HG03342 (cell line): ENCODE results near the gene HYPK.
A peak's percentile ranks its signal among the peaks of the same experiment; 100 is the strongest.

Experiments
- ATAC-seq: cut with Tn5 transposase; IDR thresholded peaks from one replicate; pipeline ENCODE4 v1.9.1; 2021; ENCODE audit warnings: mild to moderate bottlenecking, moderate library complexity; ENCODE audit not compliant: unreplicated experiment

HYPK gene, protein sequence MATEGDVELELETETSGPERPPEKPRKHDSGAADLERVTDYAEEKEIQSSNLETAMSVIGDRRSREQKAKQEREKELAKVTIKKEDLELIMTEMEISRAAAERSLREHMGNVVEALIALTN

DNA sequence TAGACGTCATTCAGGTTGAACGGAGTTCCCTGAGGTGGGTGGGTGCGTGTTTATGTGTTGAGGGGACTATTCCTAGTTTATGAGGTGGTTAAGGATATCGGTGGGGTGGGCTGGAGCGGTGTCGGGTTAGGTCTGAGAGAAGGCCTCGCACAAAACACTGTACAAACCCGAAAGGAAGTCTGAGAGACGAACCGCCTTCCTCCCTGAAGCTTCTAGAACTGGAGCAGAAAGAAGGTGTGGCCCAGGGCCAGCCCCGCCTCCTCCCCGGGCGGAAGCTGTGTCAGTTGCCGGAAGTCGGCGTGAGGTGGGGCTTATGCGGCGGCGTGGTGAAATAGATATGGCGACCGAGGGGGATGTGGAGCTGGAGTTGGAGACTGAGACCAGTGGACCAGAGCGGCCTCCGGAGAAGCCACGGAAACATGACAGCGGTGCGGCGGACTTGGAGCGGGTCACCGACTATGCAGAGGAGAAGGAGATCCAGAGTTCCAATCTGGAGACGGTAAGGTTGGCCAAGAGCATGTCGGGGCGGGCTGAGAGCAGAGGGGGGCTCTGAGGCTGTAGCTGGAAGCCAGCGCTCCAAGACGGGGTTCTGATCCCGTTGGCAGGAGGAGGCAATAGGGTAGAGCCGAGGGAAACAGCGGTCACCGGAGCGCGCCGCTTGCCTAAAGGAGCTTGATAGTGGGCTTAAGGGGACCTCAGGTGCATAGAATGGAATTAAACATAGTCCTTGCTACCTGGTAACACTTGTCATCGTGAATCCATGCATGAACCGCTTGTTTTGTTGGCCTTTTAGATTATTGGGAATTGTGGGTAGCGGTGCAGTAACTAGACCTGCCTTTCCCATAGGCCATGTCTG is at the start of gene HYPK:
Gene HYPK, plus strand, starts transcription at position 314 of the 856 bp plus-strand sequence. Its CDS starts 24 bp downstream, at position 338.
- peak; percentile 86 for ATAC-seq

DNA sequence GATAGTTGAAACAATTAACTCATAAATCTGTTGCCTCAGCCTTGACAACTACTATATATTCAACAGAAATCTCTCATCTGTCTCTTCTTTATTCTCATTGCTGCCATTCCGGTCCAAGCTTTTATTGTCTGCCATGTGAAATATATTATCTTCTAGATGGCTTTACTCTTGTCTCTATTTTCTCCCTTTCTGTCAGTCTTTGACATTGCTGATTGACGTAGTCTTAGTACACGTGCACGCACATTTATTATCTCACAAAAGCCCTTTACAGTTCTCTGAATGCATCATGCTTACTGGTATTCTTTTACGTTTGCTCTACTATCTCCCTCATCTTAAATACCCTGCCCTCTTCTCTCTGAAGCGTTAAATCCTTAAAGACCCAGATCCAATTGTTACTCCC is 48.5 kb upstream of the HYPK start:
- no peak for ATAC-seq

GRCh38 chr15:43762824-43763223 is 37.6 kb upstream of the HYPK start:
- no peak for ATAC-seq

DNA sequence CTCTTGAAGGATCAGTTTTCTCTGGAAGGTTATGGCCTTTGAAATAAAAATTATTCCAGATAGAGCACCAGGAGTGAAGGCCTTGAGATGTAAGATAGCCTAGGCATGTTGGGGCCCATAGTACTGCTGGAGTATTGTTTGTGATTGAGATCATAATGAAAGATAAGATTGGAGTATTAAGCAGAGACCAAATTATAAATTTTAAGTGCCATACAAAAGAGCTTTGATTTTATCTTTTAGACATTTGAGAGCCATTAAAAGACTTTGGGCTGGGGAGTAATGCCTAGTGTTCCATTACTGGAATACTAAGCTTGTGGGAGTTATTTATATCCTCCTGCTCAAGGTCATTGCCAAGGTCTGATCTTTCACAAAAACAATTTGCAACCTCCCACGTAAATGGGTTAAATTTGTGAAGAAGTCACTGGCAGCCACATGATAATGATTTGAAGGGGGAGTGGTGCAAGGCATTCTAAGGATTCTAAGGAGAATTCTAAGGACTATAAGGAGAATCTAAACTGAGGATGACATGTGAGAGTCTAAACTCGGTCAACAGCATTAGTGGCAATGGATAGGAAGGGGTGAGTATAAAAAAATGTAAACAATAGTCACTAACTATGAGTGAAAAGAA is 36.5 kb upstream of the HYPK start:
- ATAC-seq, result no peak

- ATAC-seq, result no peak
These were observed 30.7 kb upstream of the HYPK start for GRCh38 chr15:43769584-43770228.

- no peak for ATAC-seq
These were observed 28.6 kb upstream of the HYPK start for GRCh38 chr15:43771816-43772215.

GRCh38 chr15:43772624-43773023 is 27.8 kb upstream of the HYPK start:
- no peak for ATAC-seq

- no peak for ATAC-seq
These were observed 26.3 kb upstream of the HYPK start for GRCh38 chr15:43774062-43774461.

- ATAC-seq, result no peak
These were observed 24.9 kb upstream of the HYPK start for GRCh38 chr15:43775411-43775965.

- ATAC-seq, result peak; percentile 63
These were observed 24.2 kb upstream of the HYPK start for GRCh38 chr15:43776101-43776717.

DNA sequence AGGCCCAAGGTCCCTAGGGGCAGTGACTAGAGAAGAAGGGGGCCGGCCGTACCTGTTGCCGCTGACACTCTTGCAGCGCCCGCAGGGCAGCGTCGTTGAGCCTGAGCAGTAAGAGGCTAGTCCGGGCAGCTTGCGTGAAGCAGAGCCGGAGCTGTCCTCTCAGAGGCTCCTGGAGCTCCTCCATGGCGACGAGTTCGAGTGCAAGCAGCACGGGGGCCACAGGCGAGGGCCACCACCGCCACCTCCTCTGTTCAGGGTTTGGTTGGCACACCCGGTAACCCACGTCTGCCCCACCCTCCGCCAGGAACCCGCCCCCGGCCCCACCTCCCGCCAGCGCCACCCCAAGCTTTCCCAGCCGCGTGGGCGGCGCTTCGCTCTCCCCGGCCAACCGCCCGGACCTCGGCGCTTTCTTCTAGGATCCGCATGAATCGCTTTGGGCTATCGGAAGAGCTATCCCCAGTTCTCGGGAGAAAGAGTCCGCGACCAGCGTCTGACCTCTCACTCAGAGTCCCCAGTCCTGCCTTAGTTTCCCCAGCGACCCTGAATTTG is 23.6 kb upstream of the HYPK start, which contains the start of gene ELL3:
Gene ELL3, minus strand, starts transcription at position 249 of the 549 bp plus-strand sequence. Its CDS starts 65 bp downstream, at position 184.
- ATAC-seq, result peak; percentile 23

- peak; percentile 42 for ATAC-seq
These were observed 23.0 kb upstream of the HYPK start for GRCh38 chr15:43777267-43777914.

GRCh38 chr15:43779016-43779415 is 21.4 kb upstream of the HYPK start:
- no peak for ATAC-seq

GRCh38 chr15:43789409-43789808 is 11.0 kb upstream of the HYPK start:
- no peak for ATAC-seq

DNA sequence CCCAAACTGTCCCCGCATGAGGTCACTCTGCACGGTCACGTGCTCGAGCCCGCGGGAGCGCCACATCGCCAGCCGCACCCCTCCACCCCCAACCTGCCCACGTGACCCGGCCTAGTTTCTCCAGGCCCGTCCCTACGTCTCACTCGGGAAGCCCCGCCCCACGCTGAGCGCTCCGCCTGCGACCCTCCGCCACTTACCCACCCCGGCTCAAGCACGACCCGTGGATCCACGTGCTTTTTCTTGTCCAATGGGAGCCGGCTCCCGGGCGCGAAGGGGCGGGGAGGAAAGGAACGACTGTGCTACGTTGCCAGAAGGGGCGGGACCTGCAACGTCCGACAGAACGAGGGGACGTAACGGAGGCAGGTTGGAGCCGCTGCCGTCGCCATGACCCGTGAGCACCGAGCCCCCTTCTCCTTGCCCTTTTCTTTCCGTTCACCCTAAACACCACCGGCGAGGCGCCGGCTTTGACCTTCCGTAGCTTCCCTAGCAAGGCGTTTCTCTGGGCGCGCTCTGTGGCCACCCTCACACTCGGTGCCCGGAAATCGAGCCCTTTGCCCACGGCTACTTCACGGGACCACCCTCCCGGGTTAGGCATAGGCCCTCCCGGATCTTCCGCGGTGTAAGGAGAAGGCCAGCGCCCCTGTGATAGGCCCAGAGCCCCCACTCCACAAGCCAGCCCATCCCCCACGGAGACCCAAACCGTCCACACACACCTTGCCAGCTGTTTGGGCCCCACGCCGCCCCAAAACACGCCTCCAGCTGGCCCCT is 8.2 kb upstream of the HYPK start, which contains the start of gene SERF2:
Gene SERF2, plus strand, starts transcription at position 328 of the 768 bp plus-strand sequence. Its CDS starts 57 bp downstream, at position 385.
- ATAC-seq, result peak; percentile 81

DNA sequence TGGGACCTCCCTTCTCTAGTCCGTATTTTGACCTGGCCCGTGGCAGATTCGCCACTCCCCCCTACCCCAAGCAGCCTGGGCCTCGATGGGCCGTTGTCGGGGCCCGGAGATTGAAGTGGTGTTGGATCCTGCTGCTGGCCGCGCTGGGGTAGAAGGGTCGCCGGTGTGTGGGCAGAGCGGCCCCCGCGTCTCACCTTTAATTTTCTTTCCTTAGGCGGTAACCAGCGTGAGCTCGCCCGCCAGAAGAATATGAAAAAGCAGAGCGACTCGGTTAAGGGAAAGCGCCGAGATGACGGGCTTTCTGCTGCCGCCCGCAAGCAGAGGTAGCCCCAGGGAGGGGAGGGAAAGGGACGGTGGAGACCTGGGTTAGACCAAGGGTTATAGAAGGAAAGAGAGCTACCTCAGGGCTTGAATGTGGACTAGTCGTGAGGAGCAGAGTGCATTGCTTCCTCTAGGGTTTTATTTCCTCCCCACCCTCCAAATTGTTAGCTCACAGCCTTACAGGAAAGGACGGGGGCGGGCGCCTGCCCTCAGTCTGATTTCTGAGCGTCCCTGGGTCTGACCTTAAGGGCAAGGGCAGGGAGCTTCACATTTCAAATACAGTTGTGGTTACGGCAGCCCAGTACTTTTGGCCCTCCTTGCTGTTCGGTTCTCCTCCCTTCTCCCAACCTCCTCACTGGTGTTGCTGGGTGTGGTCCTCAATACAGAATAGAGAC is 7.5 kb upstream of the HYPK start:
- no peak for ATAC-seq

DNA sequence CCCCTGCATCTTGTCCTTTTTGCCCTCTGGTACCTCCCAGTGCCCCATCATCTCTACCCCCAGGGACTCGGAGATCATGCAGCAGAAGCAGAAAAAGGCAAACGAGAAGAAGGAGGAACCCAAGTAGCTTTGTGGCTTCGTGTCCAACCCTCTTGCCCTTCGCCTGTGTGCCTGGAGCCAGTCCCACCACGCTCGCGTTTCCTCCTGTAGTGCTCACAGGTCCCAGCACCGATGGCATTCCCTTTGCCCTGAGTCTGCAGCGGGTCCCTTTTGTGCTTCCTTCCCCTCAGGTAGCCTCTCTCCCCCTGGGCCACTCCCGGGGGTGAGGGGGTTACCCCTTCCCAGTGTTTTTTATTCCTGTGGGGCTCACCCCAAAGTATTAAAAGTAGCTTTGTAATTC is 6.8 kb upstream of the HYPK start:
- no peak for ATAC-seq
